Measurements from ENCODE around the gene IL17D. TPM values are rescaled to one million over a fixed set of nuclear protein-coding genes. Genes with fewer than 3 reads are reported as not detected.

Gene IL17D
- total and polyA plus RNA-seq, 10 of the 15 experiments (the other 5 are each of a cell fraction or from before 2014, with no cell fraction given): 0.03 to 1.6 (median 0.33) TPM

- WGBS (ENCODE audit: insufficient coverage, insufficient replicate concordance, low lambda C conversion rate, missing lambda C conversion rate): 88% methylated on average over 1 of the region's 1 CpG
- Histone ChIP-seq H2AFZ (ENCODE audit: control insufficient read depth, low read depth, low read length) (no peak overlapping the region), H3K27ac (ENCODE audit: control insufficient read depth, insufficient read depth) (no peak overlapping the region), H3K79me2 (ENCODE audit: control insufficient read depth, insufficient read depth, low read length) (no peaks in the 10 kb centered on the region), H3K4me1 (ENCODE audit: control insufficient read depth, insufficient read depth, low read length) (no peaks in the 10 kb centered on the region), H3K27me3 (replicated peaks in 1 of 2; ENCODE audit: control insufficient read depth in 2 of 2, insufficient read depth in 2 of 2, low read length in 1 of 2) (no peaks in the 10 kb centered on the region), H3K36me3 (ENCODE audit: control insufficient read depth in 2 of 2, insufficient read depth in 2 of 2, low read length in 1 of 2) (no peaks in the 10 kb centered on the region), H3K9me3 (replicated peaks; ENCODE audit: control insufficient read depth, insufficient read depth, low read length) (peaks cover 3% of the 10 kb centered on the region), H3K4me2 (ENCODE audit: control insufficient read depth, insufficient read depth) (no peak overlapping the region), H3K4me3 (no peak overlapping the region), H3K9ac (ENCODE audit: control insufficient read depth, insufficient read depth, low read length) (no peak overlapping the region), H4K20me1 (ENCODE audit: control insufficient read depth, insufficient read depth) (no peaks in the 10 kb centered on the region)
- ATAC-seq (no peak), FAIRE-seq (no peak), DNase-seq (ENCODE audit: low read depth, low spot score) (no peak)
- CTCF ChIA-PET: interaction anchor here (0.6 to 1.2 kb wide), 3 partner anchors 80 to 176 kb away, joined by 3 to 6 read pairs (median 3); no protein-coding TSS in a partner anchor
- SMC1A ChIA-PET (ENCODE audit: uncharacterized antibody, unreplicated experiment): no interaction called here
- intact Hi-C loops (cut with micrococcal nuclease; ENCODE audit: unreplicated experiment) (no loop called here), in situ Hi-C loops (cut with MboI) (no loop called here)
- RAD21 ChIA-PET (ENCODE audit: unreplicated experiment): no interaction called here
- POLR2A ChIA-PET: no interaction called here
- no peak for TF ChIP-seq CBX3 (IDR thresholded peaks at IDR 0.05; ENCODE audit: borderline replicate concordance, low read depth)
- no peak for TF ChIP-seq HDAC2 (IDR thresholded peaks at IDR 0.05)
- no peak for TF ChIP-seq RCOR1 (conservative IDR thresholded peaks at IDR 0.05; ENCODE audit: low read depth, low read length)
- no TSS peak for BruUV-seq (replicated peaks)
Observed at GRCh38 chr13:20749377-20749776, 45.9 kb downstream of the IL17D start.

DNA sequence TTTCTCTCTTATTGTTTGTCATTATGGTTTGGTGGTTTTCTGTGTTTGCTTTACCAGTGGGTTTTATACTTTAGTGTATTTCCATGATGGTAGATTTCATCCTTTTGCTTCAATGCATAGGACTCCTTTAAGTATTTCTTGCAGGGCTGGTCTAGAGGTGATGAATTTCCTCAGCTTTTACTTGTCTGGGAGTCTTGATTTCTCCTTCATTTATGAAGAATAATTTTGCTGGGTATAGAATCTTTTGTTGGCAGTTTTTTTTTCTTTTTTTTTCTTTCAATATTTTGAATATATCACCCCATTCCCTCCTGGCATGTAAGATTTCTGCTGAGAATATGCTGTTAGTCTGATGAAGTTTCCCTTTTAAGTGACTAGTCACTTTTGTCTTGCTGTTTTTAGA, 50.5 kb downstream of the IL17D start:
- FAIRE-seq (no peak), ATAC-seq (no peak), DNase-seq (ENCODE audit: low read depth, low spot score) (no peak)
- intact Hi-C loops (cut with micrococcal nuclease; ENCODE audit: unreplicated experiment) (no loop called here), in situ Hi-C loops (cut with MboI) (no loop called here)
- TF ChIP-seq, protein P1, sequence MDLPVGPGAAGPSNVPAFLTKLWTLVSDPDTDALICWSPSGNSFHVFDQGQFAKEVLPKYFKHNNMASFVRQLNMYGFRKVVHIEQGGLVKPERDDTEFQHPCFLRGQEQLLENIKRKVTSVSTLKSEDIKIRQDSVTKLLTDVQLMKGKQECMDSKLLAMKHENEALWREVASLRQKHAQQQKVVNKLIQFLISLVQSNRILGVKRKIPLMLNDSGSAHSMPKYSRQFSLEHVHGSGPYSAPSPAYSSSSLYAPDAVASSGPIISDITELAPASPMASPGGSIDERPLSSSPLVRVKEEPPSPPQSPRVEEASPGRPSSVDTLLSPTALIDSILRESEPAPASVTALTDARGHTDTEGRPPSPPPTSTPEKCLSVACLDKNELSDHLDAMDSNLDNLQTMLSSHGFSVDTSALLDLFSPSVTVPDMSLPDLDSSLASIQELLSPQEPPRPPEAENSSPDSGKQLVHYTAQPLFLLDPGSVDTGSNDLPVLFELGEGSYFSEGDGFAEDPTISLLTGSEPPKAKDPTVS (IDR thresholded peaks at IDR 0.05; ENCODE audit: low read depth, low read length): no peak
- TF ChIP-seq HCFC1 (IDR thresholded peaks at IDR 0.05; ENCODE audit: low read length): no peak
- no peak for TF ChIP-seq RAD51 (IDR thresholded peaks at IDR 0.05)
- no peak for TF ChIP-seq TCF12 (IDR thresholded peaks at IDR 0.05; ENCODE audit: low read depth, low read length)
- no peak for TF ChIP-seq HDGF (IDR thresholded peaks at IDR 0.05)
- Histone ChIP-seq H3K27me3 (replicated peaks in 1 of 2; ENCODE audit: control insufficient read depth in 2 of 2, insufficient read depth in 2 of 2, low read length in 1 of 2) (no peaks in the 10 kb centered on the region), H3K79me2 (ENCODE audit: control insufficient read depth, insufficient read depth, low read length) (no peaks in the 10 kb centered on the region), H3K36me3 (ENCODE audit: control insufficient read depth in 2 of 2, insufficient read depth in 2 of 2, low read length in 1 of 2) (no peaks in the 10 kb centered on the region), H3K4me1 (ENCODE audit: control insufficient read depth, insufficient read depth, low read length) (no peaks in the 10 kb centered on the region), H3K4me3 (no peak overlapping the region), H3K9ac (ENCODE audit: control insufficient read depth, insufficient read depth, low read length) (no peak overlapping the region), H3K9me3 (replicated peaks; ENCODE audit: control insufficient read depth, insufficient read depth, low read length) (peaks cover 10% of the 10 kb centered on the region), H3K4me2 (ENCODE audit: control insufficient read depth, insufficient read depth) (no peak overlapping the region), H3K27ac (ENCODE audit: control insufficient read depth, insufficient read depth) (no peak overlapping the region), H2AFZ (ENCODE audit: control insufficient read depth, low read depth, low read length) (no peak overlapping the region), H4K20me1 (ENCODE audit: control insufficient read depth, insufficient read depth) (no peaks in the 10 kb centered on the region)
- ChIA-PET RAD21 (ENCODE audit: unreplicated experiment) (no interaction called here), POLR2A (no interaction called here), CTCF (interaction anchor here (0.7 kb wide), 1 partner anchor 71 kb away, joined by 3 read pairs; no protein-coding TSS in a partner anchor), SMC1A (ENCODE audit: uncharacterized antibody, unreplicated experiment) (no interaction called here)
- BruUV-seq (replicated peaks): no TSS peak
